Right hindlimb (tissue), 1 donor: ENCODE results near the gene ALDH8A1.
"Not testable (repeated sequence)": the region's sequence is repeated elsewhere in the genome, so short reads cannot be mapped to it uniquely, and the experiment has no call there.

ENCODE experiments used
- DNase-seq: peaks from one replicate; pipeline ENCODE4 v3.0.0-alpha.2; 2018

The ALDH8A1 gene

GRCh38 chr6:134908906-134909516 is 40.9 kb downstream of the ALDH8A1 start:
- peak; percentile 75 for DNase-seq

- DNase-seq: not testable (repeated sequence)
Measured at GRCh38 chr6:134904731-134905130, 45.2 kb downstream of the ALDH8A1 start.

DNA sequence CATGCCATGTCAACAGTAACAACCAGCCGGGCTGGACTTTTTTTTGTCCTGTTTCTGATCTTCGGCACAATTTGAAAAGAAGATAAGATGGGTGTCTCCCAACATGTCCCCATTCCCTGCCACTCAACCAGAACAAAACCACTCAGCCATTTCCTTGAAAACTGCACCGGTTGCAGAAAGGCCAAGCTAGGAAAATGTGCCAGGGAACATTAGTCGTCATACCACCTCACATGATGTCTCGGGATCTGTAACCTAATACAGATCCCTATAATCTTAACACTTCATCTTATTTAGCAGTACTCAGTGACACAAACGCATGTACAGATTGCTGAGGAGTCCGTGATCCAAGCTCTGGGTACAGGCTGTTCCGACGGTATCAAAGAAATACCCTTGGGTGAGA is 46.5 kb downstream of the ALDH8A1 start:
- no peak for DNase-seq

GRCh38 chr6:134902936-134903335 is 47.0 kb downstream of the ALDH8A1 start:
- no peak for DNase-seq

DNA sequence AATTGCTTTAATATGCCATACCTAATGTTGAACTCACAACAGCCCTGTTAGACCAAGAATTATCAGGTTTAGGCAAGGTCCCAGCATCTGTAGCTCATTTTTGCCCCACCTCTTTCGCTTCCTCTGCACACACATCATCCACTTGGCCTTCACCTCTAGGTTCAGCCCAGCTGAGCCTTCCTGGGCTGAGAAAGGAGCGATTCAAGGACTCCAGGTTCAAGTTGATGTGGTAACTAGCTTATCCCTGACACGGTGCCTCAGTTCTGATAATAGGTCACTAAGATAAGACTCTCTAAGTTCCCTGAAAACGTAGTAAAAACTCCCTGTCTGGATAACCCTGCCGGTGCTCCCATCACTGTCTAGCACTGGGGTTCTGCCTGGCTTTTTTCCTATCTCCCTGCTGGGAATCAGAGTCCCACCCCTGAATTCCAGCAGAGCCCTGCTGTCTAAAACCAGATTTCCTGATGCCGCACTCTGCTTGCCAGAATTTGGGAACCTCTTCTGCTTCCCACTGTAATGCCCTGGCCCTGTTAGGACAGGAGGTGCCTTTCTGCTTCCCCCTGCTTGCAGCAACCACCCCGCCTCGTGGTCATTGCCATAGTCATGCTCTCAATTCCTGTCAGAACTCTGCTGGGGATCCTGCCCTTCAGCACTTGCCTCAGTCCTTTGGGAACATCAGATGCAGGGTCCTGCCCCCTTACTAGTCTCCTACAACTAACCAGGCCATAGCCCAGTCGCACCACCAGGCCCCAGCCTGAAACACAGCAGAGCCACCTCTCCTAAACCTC is 47.6 kb downstream of the ALDH8A1 start:
- no peak for DNase-seq

DNA sequence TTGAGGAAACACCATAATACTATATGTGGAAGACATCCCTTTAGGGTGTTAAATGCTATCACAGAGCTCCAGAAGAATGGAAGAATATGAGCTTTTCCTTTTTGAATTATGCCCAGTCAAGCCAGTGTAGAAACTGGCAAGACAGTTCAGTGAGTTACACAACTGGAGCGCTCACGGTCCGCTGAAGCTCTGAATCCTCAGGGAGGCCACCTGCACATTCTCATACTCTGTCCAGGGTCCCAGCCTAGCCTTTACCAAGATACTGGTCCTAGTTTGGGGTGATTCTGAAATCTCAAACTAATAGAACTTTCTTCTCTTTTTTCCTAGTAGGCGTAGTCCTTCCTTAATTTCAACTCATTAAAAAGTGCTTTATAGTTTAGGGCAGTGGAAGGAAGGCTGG is 51.3 kb downstream of the ALDH8A1 start:
- DNase-seq: no peak

- DNase-seq: not testable (repeated sequence)
Measured at GRCh38 chr6:134898166-134898565, 51.7 kb downstream of the ALDH8A1 start.

DNA sequence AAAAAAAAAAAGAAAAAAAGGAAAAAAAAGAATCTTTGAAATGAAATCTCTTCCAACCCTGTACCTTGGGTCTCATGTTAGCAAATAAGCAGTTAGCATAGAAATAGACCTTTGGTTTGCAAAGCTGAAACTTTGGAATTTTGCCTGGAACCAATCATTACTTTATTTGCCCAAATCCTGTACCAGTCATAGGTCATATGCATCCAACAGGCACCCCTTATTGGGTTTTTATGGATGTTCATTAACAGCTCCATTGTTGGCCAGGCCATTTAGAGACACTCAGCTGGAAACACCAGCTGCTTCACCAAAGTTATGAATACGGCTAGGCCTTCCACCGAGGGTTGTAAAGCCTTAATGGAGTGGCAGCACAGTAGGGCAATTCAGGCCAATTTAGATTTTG is 53.0 kb downstream of the ALDH8A1 start:
- DNase-seq: no peak

- no peak for DNase-seq
Measured at GRCh38 chr6:134894800-134895199, 55.1 kb downstream of the ALDH8A1 start.

GRCh38 chr6:134892362-134892761 is 57.5 kb downstream of the ALDH8A1 start:
- DNase-seq: no peak

DNA sequence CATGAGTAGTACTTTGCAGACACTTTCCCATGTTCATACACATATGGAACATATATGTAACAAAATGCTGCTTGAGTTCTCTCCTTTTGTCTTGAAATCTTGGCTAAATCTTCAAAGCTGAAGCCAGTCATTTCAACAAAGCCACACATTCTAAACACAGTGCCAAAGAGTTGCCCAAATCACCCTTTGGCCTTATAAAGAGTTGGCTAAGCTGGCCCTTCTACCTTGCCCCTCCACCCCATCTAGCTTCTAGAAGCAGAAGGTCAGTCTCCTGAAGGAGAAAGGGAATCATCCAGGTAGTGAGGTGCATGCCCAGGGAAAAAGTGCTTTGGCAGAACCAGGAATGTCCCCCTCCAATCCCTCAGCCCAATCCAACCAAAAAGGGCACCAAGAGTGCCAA is 58.3 kb downstream of the ALDH8A1 start:
- DNase-seq: no peak

DNA sequence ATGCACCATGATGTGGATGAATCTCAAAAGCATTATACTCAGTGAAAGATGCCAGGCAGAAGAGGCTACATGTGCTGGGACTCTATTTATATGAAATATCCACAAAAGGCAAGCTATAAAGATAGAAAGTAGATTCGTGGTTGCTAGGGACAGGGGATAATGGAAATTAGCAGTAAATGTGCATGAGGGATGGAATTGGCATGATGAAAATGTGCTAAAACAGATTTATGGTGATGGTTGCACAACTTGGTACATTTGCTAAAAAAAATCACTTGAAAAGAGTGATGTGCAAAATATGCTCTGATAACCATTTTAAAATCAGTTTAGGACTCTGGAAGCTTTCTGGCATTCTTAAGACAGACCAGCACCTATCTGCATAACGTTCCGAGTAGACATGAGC is 61.6 kb downstream of the ALDH8A1 start:
- DNase-seq: no peak

DNA sequence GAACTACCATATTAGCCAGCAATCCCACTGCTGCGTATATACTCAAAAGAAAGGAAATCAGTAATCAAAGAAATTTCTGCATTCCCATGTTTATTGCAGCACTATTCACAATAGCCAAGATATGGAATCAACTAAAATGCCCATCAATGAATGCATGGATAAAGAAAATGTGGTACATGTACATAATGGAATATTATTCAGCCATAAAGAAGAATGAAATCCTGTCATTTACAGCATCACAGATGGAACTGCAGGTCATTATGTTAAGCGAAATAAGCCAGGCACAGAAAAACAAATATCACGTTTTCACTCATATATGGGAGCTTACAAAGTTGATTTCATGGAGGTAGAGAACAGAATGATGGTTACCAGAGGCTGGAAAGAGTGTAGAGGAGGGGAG is 65.1 kb downstream of the ALDH8A1 start:
- no peak for DNase-seq

GRCh38 chr6:134883314-134883713 is 66.6 kb downstream of the ALDH8A1 start:
- DNase-seq: no peak

DNA sequence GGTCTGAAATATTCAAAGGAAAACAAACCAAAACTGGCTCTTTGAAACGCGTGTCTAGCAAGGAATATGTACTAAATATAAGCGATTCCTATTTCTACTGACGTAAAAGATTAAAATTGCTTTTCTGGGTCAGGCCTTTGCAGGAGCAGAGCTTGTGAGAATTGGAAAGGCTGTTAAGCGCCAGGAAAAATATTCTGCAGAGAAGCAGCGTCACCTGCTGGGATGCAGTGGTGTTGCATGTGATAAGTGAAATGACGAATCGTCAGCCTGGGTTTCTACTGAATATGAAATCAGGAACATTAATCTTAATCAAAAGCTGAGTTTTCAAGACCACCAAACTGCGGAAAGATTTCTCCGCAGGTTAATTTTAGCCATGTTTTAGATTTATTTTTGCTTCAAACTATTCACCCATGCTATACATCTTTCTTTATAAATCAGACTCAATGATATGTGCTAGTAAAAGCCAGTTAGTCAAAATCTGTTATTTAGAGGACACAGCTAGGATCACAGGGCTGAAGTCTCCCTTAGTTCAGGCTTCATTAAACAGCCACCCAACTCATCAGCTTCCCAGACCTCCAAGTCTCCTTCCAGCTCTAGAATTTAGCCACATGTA is 67.4 kb downstream of the ALDH8A1 start:
- peak; percentile 57 for DNase-seq

DNA sequence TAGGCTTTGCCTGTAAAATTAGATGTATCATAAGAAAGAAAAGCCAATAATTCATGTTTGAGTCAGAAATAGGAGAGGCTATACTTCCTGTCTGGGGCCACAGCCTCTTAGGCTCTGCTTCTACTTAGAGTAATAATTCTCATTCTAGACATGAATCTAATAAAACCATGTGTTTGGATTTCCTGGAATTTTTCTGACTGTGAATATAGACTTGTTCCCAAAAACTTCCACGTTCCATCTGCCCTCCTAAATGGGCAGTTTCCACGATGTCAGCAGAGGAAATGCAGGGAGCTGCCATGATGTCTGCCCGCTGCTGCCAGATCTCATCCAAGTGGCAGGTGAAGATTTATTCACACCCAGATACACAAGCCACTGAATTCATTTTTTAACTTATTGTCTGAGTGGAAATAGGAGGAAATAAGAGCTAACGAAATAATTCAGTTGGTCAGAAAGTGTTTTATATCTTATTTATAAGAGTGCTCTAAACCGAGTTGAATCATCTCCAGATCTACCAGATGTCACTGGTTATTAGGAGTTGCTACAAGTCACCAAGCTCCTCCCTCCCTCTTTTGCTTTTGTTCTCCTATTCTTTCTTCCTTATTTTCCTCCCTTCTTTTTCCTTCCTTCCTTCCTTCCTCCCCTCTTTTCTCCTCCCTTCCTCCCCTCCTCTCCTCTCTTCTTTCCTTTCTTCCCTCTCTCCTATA is 69.3 kb downstream of the ALDH8A1 start:
- DNase-seq: no peak

- DNase-seq: no peak
Measured at GRCh38 chr6:134878136-134878535, 71.8 kb downstream of the ALDH8A1 start.

DNA sequence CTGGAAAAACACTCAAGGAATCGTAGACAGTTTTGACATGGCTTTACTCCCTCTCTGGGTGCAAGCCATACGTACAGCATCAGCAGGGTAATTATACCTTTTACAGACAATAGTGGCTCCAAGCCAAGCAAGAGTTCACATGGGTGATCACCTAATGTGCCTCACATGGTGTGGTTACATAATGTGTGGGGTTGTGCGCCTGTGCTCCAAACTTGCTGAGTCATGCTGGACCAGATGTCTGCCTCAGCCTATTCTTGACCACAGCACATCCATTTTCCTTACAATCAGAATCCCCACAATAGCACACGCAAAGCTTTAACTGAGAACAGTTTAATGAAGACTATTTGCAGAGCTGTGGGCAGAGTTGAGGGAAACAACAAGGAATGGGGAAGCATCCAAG is 74.5 kb downstream of the ALDH8A1 start:
- no peak for DNase-seq

DNA sequence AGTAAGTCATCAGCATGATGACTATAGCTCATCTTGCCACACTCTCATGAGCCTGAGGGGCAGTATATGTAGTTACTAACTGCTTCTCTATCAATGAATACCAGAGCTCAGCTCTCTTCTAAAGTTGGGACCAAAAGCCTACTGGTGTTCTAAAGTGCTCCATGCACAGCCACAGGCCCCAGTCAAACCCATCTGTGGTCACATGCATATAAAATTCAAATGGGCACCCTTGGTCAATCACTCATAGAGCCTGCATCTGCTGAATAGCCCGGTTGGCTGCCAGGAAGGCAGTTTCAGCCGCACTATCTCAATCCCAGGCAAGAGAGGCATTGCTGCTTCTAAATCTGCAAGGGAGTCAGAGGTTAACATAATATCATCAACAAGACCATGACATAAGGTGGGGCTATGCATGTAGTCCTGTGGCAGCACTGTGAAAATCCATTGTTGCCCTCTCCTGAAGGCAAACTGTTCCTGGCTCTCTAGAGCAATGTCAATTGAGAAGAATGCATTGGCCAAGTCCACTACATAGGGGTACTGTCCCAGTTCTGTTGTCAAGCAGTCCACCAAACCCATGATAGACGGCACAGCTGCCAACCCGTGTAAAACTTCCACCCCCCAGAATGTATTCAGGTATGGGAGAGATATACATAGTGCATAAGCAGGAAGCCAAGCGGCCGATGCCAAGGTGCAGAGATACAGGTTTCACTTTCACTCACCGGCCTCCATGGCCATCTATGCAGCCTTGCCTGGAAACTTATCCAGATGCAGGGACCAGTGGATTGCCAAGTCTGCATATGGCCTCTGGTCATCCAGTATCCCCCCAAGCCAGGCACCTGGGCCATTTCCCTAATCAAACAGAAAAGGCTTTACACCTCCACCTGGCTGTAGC is 76.2 kb downstream of the ALDH8A1 start:
- no peak for DNase-seq

- no peak for DNase-seq
Measured at GRCh38 chr6:134870677-134871498, 79.0 kb downstream of the ALDH8A1 start.

GRCh38 chr6:134868812-134869211 is 81.1 kb downstream of the ALDH8A1 start:
- no peak for DNase-seq
